Measurements from ENCODE around the gene SARS2.
"Not testable (repeated sequence)": the region's sequence is repeated elsewhere in the genome, so short reads cannot be mapped to it uniquely, and the experiment has no call there.

The SARS2 gene

DNA sequence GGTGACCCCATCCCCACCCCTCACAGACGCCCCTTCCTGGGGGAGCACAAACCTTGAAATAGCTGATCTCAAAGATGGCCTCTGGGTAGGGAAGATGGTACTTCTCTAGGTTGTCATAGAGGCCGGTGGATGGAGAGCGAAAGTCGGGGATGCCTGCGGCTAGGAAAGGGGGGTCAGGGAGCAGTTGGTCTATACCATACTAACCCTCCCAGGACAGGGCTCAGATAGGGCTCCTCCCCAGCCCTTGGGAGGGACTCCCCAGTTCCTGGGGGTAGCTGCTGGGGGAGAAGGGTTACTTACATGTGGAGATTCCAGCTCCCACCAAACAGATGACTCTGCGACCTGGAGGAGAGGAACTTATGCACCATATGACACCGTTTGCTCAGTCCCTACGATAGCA, 40.8 kb downstream of the SARS2 start:
- no peak for DNase-seq

DNA sequence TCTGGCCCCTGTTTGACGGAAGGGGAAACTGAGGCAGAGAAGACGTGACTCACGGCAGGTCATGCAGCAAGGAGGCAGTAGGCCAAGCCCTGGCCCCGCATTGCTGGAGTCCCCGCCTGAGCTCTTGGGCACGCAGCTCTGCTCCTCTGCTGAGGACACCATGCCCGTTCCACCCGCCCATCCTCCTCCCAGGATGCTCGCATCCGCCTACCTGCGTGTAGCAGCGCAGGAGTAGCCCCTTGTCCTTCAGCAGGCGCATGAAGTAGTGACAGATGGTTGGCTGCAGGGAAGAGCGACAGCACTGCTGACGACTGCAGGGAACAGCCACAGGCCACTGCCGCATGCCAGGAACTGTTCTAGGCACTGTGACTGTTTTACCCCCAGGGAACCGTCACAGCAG, 41.7 kb downstream of the SARS2 start:
- no peak for DNase-seq

DNA sequence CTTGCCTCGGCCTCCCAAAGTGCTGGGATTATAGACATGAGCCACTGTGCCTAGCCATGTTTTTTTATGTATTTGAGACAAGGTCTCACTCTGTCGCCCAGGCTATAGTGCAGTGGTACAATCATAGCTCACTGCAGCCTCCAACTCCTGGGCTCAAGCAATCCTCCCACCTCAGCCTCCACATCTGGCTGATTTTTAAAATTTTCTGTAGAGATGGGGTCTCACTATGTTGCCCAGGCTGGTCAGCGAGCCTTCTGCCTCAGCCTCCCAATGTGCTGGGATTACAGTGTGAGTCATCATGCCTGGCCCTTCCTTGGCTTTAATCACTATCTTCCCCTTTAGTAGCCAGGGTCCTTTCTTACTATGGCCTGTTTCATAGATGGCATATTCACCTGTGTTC, 45.9 kb downstream of the SARS2 start:
- DNase-seq: not testable (repeated sequence)

DNA sequence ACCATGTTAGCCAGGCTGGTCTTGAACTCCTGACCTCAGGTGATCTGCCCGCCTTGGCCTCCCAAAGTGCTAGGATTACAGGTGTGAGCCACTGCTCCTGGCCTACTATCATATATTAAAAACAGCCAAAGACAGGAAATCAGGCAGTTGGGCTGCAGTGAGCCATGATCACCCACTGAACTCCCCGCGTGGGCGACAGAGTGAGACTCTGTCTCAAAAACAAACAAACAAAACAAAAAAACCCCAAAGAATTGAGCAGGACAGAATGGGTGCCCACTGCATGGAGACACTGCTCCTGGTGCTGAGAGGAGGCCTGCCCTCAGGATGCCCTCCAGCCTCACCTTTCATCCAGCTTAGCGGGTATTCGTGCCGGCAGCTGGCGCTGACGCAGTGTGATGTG, 47.3 kb downstream of the SARS2 start:
- DNase-seq: no peak

DNA sequence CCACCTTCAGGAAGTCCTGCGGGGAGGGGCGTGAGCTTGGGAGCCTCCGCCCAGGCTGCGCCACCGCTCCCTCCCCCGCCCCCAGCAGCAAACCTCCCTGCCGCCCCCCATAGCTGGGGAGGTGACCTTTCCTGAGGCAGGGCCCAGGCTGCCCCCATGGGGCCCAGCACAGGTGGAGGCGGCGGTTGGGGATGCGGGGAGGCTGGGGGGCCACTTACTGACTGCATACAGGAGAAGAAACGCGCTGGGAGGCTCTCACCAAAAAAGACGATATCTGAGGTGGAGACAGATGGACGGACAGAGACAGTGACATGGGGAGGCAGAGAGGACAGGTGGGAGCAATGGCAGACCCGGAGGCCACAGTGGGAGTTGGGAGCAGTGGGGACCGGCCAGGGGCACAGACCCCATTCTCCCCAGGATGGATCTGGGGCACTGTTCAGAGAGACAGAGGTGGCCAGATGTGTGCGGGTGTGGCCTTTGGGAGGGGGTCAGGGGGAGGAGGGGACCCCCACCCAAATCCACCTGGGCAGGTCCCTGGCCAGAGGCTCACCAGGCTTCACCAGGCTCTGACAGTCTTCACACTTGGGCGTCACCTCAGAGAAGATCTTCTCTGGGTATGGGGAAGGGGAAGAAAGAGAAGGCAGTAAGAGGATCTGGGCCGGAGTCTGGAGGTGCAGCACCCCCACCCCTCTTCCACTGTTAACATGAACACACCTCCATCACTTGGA, 49.5 kb downstream of the SARS2 start:
- DNase-seq: no peak

DNA sequence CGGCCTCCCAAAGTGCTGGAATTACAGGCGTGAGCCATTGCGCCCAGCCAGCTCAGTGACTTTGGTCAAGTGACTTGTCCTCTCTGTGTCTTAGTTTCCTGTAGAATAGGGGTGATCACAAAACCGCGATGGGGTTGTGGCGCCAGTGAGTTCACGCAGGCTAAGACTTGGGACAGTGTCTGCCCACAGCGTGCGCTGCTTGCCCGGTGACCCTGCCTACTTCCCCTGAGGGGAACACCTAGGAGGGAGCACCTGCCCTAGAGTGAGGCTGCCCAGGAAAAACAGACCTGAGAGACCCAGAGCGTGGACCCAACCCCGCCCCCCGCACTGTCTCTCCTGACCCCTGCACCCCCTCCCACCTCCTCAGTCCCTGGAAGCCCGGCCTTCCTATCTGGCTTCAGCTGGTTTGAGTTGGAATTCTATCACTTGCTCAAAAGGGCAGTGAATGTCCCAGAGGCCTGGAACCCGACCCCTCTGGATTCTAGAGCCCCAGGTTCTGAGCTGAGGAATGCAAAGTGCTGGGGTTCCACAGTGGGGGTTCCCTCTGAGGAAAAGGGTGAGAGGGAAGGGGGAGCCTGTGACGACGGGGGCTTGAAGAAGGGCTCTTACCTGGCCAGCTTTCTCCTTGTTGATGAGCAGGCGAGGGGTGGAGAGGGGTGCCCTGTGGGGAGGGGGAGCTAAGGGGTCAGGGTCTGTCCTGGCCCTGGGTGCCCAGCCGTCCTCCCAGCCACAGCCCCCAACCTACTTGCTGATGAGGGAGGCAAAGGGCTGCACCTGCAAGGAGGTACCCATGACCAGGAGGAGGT, 50.3 kb downstream of the SARS2 start:
- no peak for DNase-seq

DNA sequence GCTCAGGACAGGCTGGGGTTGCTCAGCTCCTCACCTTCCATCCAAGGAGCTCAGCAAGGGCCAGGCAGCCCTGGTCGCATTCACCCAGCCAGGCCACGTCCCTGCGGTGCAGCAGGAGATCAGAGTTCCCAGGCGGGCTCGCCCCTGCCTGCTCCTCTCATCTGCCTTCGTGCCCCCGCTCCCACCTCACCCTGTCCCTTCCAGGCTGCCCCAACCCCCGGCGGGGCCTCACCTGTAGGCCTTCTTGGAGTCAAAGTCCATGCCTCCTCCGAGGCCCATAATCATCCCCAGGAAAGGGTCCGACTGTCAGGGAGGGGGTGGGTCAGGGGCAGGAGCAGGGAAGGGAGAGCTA, 51.2 kb downstream of the SARS2 start:
- DNase-seq: no peak

DNA sequence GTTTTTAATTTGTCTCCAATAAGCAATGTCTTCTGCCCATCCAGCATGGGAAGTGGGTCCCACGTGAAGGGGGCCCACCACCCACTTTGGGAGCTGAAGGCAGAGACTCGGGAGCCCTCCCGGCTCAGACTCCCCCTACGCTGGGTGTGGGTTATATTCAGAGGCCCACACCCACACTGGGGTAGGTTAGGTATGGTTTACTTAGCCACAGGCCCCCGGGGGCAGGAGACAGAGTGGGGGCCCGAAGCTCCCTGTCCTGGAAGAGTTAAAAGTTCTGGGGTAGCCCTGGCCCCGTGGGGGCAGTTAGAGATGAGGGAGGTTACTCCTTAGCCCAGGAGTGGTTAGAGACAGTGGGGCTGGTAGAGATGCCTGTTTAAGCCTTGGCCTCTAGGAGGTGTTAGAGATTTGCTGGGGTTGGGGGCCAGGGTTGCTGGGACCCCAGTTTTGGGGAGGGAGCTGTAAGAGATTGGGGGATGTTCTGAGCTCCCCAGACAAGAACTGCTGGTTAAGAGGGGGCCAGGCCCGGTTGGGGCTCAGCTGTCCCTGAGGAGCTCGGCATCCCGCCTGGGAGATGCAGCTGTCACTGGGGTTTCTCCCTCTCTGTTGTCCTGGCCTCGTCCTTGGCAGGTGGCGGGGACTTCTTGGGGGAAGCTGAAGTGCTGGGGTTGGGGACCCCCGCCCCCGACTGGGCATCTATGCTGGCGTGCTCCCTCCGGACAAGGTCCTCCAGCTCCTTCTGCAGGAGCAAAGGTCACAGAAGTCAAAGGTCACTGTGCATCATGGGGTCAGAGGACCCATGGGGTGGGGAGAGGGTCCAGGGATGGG, 51.8 kb downstream of the SARS2 start:
- no peak for DNase-seq

DNA sequence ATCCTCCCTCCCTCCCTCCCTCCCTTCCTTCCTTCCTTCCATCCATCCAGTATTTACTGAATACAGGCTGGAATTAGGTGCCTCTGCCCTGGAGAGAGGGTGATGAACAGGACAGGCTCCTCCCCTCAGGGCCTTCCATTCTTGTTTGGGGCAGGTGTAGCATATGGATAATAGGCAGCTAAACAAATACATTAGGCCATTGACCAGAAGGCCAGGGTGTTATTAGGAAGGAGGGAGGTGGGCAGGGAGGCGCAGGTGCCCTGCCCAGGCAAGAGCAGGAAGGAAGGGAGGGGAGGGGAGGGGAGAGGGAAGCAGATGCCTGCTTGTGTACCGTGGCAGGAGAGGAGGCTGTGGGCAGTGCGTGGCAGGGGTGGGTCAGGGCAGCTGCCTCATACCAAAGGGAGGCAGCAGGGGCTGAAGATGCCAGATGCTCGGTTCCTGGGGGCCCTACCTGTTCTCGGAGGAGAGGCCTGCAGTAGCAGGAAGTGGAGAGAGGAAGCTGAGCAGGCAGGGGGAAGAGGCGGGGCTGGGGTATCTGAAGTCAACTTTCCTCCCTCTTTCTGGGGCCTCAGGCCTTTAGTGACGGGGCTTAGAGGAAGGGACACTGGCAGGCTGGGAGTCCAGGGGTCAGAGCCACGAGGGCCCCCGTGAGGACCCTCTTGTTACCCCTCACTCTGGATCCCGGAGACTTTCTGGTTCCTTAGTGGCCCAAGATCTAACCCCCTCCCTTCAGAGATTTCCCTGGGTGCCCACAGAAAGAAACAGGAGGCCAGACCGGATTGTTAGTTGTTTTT, 52.6 kb downstream of the SARS2 start, which contains the start of gene RINL:
Gene RINL (minus strand): TSS at position 495 of the 794 bp plus-strand sequence. CDS start 1,533 bp downstream, outside the sequence.
- DNase-seq: peak; percentile 62

DNA sequence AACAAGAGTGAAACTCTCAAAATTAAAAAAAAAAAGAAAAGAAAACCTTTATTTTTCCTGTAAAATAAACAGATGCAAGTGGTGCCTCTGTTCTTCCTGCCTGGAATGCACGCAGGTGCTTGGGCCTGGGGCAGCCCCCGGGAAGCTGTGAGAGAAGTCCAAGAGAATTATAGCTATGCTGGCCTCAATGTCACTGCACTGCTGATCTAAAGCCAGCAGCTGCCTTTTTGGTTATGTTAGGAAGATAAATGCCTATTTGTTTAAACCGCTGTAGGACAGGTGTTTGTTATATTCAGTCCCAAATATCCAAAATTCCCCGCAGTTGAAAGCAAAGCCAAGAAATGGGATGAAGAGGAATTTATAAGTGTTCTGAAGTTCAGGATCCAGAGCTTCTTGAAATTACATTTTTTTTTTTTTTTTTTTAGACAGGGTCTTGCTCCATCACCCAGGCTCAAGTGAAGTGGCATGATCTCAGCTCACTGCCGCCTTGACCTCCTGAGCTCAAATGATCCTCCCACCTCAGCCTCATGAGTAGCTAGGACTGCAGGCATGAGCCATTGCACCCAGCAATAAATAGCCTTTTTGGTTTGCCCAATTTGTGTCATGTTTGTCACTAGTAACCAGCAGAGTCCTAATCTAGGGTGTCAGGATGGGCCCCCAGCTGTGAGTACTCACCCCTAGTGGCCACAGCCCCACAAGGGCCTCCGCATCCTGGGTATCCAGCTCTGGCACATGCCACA, 54.7 kb downstream of the SARS2 start:
- no peak for DNase-seq

DNA sequence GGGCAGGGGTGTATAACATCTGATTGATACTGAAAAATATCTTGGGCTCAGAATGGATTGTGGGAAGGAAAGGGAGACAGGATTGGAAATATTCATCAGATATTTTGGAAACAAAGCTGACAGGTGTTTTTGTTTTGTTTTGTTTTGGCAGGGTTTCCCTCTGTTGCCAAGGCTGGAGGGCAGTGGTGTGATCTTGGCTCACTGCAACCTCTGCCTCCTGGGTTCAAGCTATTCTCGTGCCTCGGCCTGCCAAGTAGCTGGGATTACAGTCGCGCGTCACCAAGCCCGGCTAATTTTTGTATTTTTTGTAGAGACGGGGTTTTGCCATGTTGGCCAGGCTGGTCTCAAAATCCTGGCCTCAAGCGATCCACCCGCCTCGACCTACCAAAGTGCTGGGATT, 57.2 kb downstream of the SARS2 start:
- not testable (repeated sequence) for DNase-seq

DNA sequence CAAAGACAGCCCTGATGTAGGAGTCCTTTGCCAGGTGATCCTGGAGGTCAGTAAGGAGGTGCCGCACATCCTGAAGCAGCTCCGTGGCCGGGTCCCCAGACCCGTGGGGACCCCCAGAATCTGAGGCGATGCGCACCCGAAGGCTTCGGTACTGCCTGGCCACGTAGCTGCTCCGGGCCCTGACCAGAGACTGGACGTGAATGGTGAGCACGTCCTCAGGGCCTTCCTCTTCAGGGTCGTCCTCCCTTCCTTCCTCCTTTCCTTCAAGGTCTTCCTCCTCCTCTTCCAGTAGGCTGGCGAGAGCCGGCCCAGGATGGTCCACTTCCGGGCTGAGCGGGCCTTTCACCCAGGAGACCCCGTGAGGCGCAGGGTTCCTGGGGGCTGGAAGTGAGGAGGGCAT, 60.0 kb downstream of the SARS2 start:
- DNase-seq: no peak

DNA sequence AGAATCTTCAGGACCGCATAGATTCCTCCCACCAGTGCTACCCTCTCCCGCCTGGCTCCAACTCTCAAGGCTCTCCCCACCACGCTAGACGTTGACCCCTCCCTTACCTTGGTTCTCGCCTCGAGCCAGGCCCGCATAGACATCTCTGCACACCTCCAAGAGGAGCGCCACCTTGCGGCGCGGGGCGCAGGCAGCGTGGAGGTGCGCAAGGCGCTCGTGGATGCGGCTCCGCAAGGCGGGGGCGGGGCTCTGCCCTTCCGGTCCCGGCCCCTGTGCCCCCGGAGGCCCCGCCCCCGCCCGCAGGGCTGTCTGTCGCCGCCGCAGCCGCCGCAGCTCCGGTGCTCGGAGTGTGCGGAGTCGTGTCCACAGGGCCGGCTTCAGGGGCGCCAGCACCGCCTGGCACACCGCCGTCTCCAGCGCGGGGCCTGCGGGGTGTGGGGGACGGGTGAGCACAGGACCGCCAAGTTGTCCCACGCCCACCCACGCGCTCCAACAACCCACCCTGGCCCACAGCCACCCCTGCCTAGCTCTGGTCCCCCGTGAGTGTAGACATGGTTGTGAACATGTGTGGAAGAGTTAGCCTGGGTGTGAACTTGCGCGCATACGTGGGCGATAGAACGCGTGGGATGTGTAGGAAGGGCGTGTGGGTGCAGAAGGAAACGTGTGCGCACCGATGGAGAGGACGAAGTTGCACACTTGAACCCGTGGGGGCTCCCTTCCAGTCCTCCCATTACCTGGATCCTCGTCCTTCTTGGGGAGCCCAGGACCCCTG, 60.5 kb downstream of the SARS2 start:
- DNase-seq: peak; percentile 94

DNA sequence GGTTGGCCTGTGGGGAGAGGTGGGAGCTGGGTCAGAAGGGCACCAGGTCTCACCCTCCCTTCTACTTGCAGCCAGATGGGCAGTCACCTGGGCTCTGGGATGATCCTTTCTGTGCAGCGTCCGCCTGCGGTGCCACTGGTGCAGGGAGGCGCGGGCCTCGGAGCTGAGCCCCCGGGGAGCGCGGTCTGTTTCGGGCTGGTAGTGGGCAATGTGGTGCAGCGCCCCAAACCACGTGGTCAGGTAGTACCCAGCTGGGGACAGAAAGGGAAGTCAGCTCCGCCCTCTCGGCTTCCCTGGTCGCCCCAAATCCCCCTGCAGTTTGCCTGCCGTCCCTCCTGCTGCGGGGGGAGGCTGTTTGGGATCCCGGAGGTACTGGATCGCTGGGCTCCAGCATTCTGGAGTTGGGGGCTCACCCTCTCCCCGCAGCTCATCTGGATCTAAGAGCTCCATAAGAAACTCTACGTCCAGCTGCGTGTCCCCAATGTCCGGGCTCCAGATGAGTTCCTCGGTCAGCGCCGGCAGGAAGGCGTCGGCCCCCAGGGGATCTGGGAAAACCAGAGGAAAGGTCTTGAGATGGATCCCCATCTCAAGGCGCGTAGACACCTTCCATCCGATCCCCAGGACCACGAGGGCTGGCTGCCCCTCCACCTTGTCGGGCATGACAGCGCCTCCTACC, 61.3 kb downstream of the SARS2 start:
- no peak for DNase-seq

DNA sequence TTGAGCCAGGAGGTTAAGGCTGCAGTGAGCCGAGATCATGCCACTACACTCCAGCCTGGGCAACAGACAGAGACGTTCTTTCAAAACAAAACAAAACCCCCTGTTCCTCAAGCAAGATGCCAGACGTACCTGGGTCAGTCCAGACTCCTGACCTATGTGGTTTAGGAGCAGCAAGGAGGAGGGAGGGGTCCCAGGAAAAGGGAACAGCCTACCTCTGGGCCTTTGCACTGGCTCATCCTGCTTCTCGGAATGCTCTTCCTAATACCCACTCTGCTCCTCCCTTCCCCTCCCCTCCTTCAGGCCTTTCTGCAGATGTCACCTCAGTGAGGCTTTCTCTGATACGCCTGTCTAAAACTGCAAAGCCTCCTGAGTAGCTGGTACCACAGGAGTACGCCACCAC, 62.0 kb downstream of the SARS2 start:
- no peak for DNase-seq

DNA sequence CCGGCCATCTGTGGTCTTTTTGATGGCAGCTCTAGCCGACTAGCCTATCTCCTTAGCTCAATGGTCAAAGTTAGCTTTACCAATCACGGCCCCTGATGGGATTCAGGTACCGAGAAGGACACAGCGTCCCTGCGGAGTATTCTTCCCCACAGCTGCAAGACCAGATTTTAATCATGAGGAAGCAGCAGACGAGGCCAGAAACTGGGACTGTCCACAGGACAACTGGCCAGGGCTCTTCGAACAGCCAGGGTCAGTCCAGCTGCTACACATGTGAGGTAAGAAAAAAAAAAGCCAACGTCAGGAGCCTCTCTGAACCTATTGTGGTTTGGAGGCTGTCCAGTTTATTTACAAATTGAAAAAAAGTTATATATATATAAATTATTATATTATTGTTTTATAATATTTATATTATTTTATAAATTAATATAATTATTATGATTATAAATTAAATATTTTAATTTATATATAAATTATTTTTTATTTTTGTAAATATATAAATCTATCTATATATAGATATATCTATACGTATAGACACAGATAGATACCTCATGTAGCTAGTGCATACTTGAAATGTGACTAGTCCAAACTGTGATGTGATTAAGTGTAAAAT, 63.3 kb downstream of the SARS2 start:
- DNase-seq: no peak

All from activated CD4-positive, alpha-beta T cell treated with anti-CD3 and anti-CD28 coated beads, Interleukin-2, amount 50 U/mL, for 1 hour (primary cell).